Amygdala (tissue), 56 donors: Measurements from ENCODE around the gene IL27RA.
"Not testable (repeated sequence)": the region's sequence is repeated elsewhere in the genome, so short reads cannot be mapped to it uniquely, and the experiment has no call there.

ENCODE experiments used
- DNase-seq, 56 donors: peaks; one replicate each; lab custom pipeline; 2025; lab: John Stamatoyannopoulos, UW

Gene IL27RA

GRCh38 chr19:14026652-14027192 lies 4.8 kb upstream of the IL27RA start:
- DNase-seq, result not testable (repeated sequence)

- no peak for DNase-seq
These were observed 3.6 kb upstream of the IL27RA start, which contains the start of gene RLN3 for GRCh38 chr19:14027856-14028450. TSS of gene RLN3 (plus strand) at chr19:14028148. CDS start at chr19:14028205, 57 bp downstream.

DNA sequence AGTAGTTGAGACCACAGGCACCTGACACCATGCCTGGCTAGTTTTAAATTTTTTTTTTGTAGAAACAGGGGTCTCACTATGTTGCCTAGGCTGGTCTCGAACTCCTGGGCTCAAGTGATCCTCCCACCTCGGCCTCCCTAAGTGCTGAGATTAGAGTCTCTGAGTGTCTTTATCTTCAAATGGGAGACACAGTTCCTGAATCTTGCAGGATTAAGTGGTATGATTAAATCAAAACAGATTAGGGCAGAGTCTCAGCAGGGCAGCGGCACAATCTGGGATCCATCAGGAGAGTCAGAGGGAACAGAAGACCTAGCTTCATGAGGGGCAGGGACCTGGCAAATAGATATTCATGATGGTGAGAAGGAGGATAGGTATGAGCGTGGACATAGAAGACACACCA lies 2.7 kb upstream of the IL27RA start:
- no peak for DNase-seq

DNA sequence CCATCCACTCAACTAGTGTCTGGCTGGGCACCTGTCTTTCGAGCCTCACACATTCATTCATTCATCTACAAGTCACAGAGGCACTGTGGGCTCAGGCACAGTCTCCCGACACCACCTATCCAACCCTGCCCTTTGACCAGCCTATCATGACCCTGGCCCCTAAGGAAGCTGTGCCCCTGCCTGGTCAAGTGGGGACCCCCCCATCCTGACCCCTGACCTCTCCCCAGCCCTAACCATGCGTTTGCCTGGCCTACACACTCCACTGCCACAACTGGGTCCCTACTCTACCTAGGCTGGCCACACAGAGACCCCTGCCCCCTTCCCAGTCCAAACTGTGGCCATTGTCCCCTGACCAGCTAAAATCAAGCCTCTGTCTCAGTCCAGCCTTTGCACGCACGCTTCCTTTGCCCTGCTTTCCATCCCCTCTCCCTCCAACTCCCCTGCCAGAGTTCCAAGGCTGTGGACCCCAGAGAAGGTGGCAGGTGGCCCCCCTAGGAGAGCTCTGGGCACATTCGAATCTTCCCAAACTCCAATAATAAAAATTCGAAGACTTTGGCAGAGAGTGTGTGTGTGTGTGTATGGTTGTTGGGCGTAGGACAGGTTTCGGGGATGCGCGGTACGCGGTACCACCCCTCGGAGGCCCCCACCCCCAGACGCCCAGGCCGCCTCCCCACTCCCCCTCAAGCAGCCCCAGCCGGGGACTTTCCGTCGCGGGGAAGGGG lies 404 bp upstream of the IL27RA start:
- DNase-seq, result no peak

- DNase-seq, result no peak
These were observed 2.4 kb downstream of the IL27RA start for GRCh38 chr19:14033946-14034345.

- DNase-seq, result not testable (repeated sequence)
These were observed 3.6 kb downstream of the IL27RA start for GRCh38 chr19:14035159-14035558.

DNA sequence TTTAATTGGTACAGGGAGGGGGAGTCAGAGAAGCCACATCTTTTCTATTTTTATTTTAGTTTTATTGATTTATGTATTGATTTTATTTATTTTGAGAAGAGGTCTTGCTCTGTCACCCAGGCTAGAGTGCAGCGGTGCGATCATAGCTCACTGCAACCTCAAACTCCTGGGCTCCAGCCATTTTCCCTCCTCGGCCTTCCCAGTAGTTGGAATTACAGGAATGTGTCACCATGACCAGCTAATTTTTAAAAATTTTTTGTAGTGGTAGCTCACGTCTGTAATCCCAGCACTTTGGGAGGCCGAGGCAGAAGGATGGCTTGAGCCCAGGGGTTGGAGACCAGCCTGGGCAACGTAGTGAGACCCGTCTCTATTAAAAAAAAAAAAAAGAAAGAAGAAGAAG lies 4.1 kb downstream of the IL27RA start:
- no peak for DNase-seq

- no peak for DNase-seq
These were observed 7.6 kb downstream of the IL27RA start for GRCh38 chr19:14039181-14039580.

DNA sequence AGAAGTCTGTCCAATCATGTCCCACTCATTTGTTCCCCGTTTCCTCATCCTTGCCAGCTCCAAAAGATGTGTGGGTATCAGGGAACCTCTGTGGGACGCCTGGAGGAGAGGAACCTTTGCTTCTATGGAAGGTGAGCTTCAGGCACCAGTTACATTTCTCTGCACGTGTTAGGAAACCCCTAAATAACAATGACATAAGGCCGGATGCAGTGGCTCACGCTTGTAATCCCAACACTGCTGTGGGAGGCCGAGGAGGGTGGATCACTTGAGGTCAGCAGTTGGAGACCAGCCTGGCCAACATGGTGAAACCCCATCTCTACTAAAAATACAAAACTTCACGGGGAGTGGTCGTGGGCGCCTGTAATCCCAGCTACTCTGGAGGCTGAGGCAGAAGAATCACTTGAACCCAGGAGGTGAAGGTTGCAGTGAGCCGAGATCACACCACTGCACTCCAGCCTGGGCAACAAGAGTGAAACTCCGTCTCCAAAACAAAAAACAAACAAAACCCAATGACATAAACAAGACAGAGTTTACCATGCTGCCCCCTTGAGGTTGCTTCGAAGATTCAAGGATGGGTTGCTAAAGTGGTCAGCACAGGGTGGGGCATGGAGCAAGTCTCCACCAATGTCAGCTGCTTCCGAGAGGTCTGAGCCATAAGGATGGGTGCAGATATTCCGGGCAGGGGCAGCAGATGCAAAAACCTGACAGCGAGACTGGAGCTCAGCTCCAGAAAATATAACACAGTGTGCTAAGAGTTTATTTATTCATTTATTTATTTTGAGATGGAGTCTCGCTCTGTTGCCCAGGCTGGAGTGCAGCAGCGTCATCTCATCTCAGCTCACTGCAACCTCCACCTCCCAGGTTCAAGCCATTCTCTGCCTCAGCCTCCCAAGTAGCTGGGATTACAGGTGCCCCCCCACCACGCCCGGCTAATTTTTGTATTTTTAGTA lies 11.4 kb downstream of the IL27RA start:
- DNase-seq, result peak in 13 of 56 donors; percentile 9 to 40 (median 18)

DNA sequence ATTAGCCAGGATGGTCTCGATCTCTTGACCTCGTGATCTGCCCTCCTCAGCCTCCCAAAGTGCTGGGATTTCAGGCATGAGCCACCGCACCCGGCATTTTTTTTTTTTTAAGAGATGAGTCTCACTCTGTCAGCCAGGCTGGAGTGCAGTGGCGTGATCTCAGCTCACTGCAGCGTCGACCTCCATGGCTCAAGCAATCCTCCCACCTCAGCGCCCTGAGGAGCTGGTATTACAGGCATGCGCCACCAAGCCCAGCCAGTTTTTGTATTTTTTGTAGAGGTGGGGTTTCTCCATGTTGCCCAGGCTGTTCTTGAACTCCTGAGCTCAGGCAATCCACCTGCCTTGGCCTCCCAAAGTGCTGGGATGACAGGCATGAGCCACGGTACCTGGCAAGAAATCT lies 16.3 kb downstream of the IL27RA start:
- not testable (repeated sequence) for DNase-seq

GRCh38 chr19:14048443-14049153 lies 17.0 kb downstream of the IL27RA start:
- DNase-seq, result peak in 4 of 56 donors; percentile 0 to 35 (median 12)

- no peak for DNase-seq
These were observed 18.9 kb downstream of the IL27RA start for GRCh38 chr19:14050512-14050911.

DNA sequence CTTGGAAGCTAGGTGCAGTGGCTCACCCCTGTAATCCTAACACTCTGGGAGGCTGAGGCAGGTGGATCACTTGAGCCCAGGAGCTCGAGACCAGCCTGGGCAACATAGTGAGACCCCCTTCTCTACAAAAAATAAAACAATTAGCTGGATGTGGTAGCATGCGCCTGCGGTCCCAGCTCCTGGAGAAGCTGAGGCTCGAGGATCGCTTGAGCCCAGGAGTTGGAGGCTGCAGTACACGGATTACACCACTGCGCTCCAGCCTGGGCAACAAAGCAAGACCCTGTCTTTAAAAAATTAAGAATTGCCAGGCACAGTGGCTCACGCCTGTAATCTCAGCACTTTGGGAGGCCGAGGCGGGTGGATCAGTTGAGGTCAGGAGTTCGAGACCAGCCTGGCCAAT lies 19.4 kb downstream of the IL27RA start:
- DNase-seq, result not testable (repeated sequence)

GRCh38 chr19:14051980-14052379 lies 20.4 kb downstream of the IL27RA start:
- no peak for DNase-seq

GRCh38 chr19:14052470-14052869 lies 20.9 kb downstream of the IL27RA start:
- DNase-seq, result no peak

DNA sequence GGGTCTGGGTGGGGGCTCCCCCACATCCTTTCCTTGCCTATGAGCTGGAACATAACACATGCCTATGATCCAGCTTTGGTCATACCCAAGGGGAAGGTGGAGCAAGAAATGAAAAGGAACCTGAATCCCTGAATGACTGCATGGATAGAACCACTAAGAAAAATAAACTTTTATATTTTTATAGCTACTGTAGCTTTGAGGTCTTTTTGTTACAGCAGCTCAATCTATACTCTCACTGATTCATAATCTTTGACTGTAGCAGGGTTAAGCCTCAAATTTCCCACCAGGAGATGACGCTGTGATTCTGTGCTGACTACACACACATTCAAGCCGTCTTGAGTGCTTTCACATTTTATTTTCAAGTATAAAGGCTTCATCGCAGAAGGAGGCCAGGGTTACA lies 21.5 kb downstream of the IL27RA start:
- no peak for DNase-seq

GRCh38 chr19:14053500-14053899 lies 21.9 kb downstream of the IL27RA start:
- no peak for DNase-seq

DNA sequence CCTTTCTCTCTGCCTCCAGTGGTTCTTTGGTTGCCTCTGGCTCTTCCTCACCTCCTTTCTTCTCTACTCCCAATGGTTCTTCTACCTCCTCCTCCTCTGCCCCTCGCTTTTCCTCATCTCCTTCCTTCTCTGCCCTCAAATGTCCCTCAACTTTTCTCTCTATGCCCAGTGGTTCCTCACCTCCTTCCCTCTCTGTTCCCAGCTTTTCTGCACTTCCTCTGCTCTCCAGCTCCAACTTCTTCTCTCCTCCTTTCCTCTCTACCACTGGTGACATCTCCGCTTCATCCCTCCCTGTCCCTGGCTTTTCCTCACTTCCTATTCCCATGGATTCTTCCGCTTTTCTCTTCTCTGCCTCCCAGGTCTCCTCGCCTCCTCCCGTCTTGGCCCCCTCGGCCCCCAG lies 22.5 kb downstream of the IL27RA start:
- DNase-seq, result no peak

DNA sequence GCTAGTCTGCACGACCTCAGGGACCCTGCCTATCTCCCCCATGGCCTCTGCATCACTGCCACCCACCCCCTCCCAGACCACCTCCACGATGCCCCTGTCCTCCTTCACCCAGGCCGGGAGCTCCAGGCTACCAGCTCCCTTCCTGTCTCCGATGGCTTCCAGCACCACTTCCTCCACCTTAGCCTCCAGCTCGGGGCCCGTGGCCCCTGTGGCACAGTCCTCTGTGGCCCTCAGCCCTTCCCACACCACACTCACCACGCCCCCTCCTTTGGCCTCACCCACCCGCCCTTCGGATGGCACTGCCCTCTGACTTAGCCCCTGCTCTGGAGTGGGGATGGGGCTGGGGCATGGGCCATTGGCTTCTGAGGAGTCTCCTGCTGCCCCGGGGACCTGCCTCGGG lies 23.2 kb downstream of the IL27RA start:
- no peak for DNase-seq

GRCh38 chr19:14055396-14055795 lies 23.8 kb downstream of the IL27RA start:
- DNase-seq, result no peak
